SK-N-MC (cell line): Measurements from ENCODE around the gene ZNF628.

Experiments
- EZH2 ChIP-seq: fragments of 200-600 bp; sonication (generic); IDR thresholded peaks from one replicate; pipeline ENCODE4 v1.6.1; 2017; ENCODE audit warnings: antibody characterized with exemption
- POLR2AphosphoS5 ChIP-seq: IDR thresholded peaks from 2 replicates; pipeline ENCODE4 v1.6.1; 2012; ENCODE audit warnings: mild to moderate bottlenecking, low read depth, low read length, borderline replicate concordance

DNA sequence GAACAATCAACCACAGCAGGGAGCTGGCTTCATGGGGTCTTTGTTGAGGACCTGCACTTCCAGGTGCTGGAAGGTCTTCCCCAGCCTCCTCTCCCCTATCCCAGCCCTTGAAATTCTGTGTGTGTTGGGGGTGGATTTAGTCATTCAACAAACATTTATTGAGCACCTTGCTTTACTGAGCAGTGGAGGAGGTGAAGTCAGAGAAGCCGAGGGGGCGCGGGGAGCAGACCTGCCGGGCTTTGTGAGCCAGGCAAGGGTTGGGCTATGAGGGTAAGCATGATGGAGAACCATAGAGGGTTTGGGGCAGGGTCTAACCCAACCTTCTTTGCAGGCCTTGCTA, 8.4 kb upstream of the ZNF628 start:
- TF ChIP-seq EZH2 (no peak), POLR2AphosphoS5 (no peak)
